HT1080 (cell line): Measurements from ENCODE around the gene HAPSTR1. TPM values are rescaled to one million over a fixed set of nuclear protein-coding genes. Genes with fewer than 3 reads are reported as not detected.
"Not testable (repeated sequence)": the region's sequence is repeated elsewhere in the genome, so short reads cannot be mapped to it uniquely, and the experiment has no call there.

ENCODE experiments used
- DNase-seq: peaks from one replicate; pipeline ENCODE4 v3.0.0-alpha.2; 2015; ENCODE audit warnings: low read depth
- total RNA-seq: library from RNA; depleted of rRNA; stranded (reverse); fragments of >200 nt; shearing (Covaris generic); gene quantifications from 2 replicates; pipeline ENCODE4 v1.2.3, GENCODE V29; 2014

Gene HAPSTR1
- total RNA-seq, 1 experiment from 2014 or later: 46.9 TPM

- DNase-seq: no peak
Measured at GRCh38 chr16:9071377-9071776, 20.1 kb upstream of the HAPSTR1 start.

- DNase-seq: peak; percentile 73
Measured at GRCh38 chr16:9072806-9073341, 18.6 kb upstream of the HAPSTR1 start.

GRCh38 chr16:9075299-9076071 lies 16.0 kb upstream of the HAPSTR1 start:
- DNase-seq: no peak

- peak; percentile 78 for DNase-seq
Measured at GRCh38 chr16:9077091-9077809, 14.2 kb upstream of the HAPSTR1 start.

- peak; percentile 98 for DNase-seq
Measured at GRCh38 chr16:9078467-9079429, 12.7 kb upstream of the HAPSTR1 start.

GRCh38 chr16:9079430-9079812 lies 12.0 kb upstream of the HAPSTR1 start:
- no peak for DNase-seq

GRCh38 chr16:9081158-9081557 lies 10.3 kb upstream of the HAPSTR1 start:
- no peak for DNase-seq

- no peak for DNase-seq
Measured at GRCh38 chr16:9081843-9082242, 9.6 kb upstream of the HAPSTR1 start.

- DNase-seq: no peak
Measured at GRCh38 chr16:9082422-9082821, 9.0 kb upstream of the HAPSTR1 start.

- not testable (repeated sequence) for DNase-seq
Measured at GRCh38 chr16:9087733-9088132, 3.7 kb upstream of the HAPSTR1 start.

GRCh38 chr16:9088848-9089247 lies 2.6 kb upstream of the HAPSTR1 start:
- no peak for DNase-seq

- DNase-seq: no peak
Measured at GRCh38 chr16:9089660-9090059, 1.8 kb upstream of the HAPSTR1 start.

- DNase-seq: no peak
Measured at GRCh38 chr16:9090101-9090959, 1.1 kb upstream of the HAPSTR1 start.

- peak; percentile 24 for DNase-seq
Measured at GRCh38 chr16:9091867-9092281, 430 bp downstream of the HAPSTR1 start.

- DNase-seq: peak; percentile 28
Measured at GRCh38 chr16:9092282-9092977, 986 bp downstream of the HAPSTR1 start.

- peak; percentile 29 for DNase-seq
Measured at GRCh38 chr16:9092978-9093344, 1.5 kb downstream of the HAPSTR1 start.

- DNase-seq: no peak
Measured at GRCh38 chr16:9094011-9094846, 2.8 kb downstream of the HAPSTR1 start.

- no peak for DNase-seq
Measured at GRCh38 chr16:9095171-9095570, 3.7 kb downstream of the HAPSTR1 start.
